Esophagus muscularis mucosa (tissue), 4 donors: ENCODE data around the gene AFAP1L1. TPM values are rescaled to one million over a fixed set of nuclear protein-coding genes. Genes with fewer than 3 reads are reported as not detected.

Experiments
- DNase-seq: peaks from one replicate; pipeline ENCODE4 v3.0.0-alpha.2; 2017; ENCODE audit errors: extremely low spot score
- H3K27ac ChIP-seq, 4 donors: fragments of 200-600 bp; sonication (generic); replicated peaks in 1 of 4; 1 replicate in 3 of 4; 2 replicates in 1 of 4; pipeline ENCODE4 v1.5.1; 2016 to 2019; ENCODE audit warnings: mild to moderate bottlenecking in 1 of 4
- H3K27me3 ChIP-seq, 4 donors: fragments of 200-600 bp; sonication (generic); one replicate each; pipeline versions ENCODE4 v1.5.1 to v1.6.0; 2016 to 2019
- H3K36me3 ChIP-seq, 4 donors: fragments of 200-600 bp; sonication (generic); one replicate each; pipeline ENCODE4 v1.5.1; 2016 to 2019
- H3K4me1 ChIP-seq, 4 donors: fragments of 200-600 bp; sonication (generic); one replicate each; pipeline ENCODE4 v1.5.1; 2016 to 2019
- H3K4me3 ChIP-seq, 4 donors: fragments of 200-600 bp; sonication (generic); 1 replicate in 2 of 4; 2 replicates in 2 of 4; pipeline ENCODE4 v1.5.1; 2016 to 2019; ENCODE audit warnings: mild to moderate bottlenecking in 4 of 4, moderate library complexity in 1 of 4
- H3K9me3 ChIP-seq, 4 donors: fragments of 200-600 bp; sonication (generic); 1 replicate in 3 of 4; 2 replicates in 1 of 4; pipeline ENCODE4 v1.5.1; 2016 to 2019
- CTCF ChIP-seq, 3 experiments: fragments of 200-600 bp in 2 of 3; fragments of 450-650 bp in 1 of 3; sonication (generic) in 2 of 3; IDR thresholded peaks; one replicate each; pipeline ENCODE4 v1.5.1; 2017 to 2019; ENCODE audit warnings: antibody characterized with exemption in 3 of 3, mild to moderate bottlenecking in 2 of 3, moderate library complexity in 1 of 3
- EP300 ChIP-seq: sonication (generic); formaldehyde crosslinking; IDR thresholded peaks from one replicate; pipeline ENCODE4 v1.6.1; 2017; ENCODE audit warnings: antibody characterized with exemption
- POLR2A ChIP-seq: fragments of 450-650 bp; IDR thresholded peaks from one replicate; pipeline ENCODE4 v1.6.1; 2017; ENCODE audit warnings: antibody characterized with exemption, moderate library complexity, mild to moderate bottlenecking, low read depth
- POLR2AphosphoS5 ChIP-seq, 2 donors: sonication (generic); formaldehyde crosslinking; IDR thresholded peaks; one replicate each; pipeline ENCODE4 v1.6.1; 2017; ENCODE audit warnings: antibody characterized with exemption in 2 of 2
- WGBS: methylation state at CpG from one replicate; pipeline ENCODE4 v1.1.5; 2018; 5-methylcytosine and 5-hydroxymethylcytosine counted together
- intact Hi-C: fragments of 100-400 bp; cut with DNase I; formaldehyde crosslinking; loops from one replicate; pipeline ENCODE4 v1.15.1; 2023
- total RNA-seq, 4 donors: library from RNA; depleted of rRNA; stranded (reverse); fragments of >200 nt; gene quantifications; one replicate each; pipeline versions ENCODE4 v1.1.0 to v1.2.1, GENCODE V29; 2016

Gene AFAP1L1
- total RNA-seq, 4 donors from 2014 or later: 10.0 to 23.8 (median 16.6) TPM

- TF ChIP-seq CTCF (IDR thresholded peaks at IDR 0.05) (peak in 2 of 3 experiments; percentile 18 to 35), EP300 (no peak)
- intact Hi-C loops: no loop called here
Measured at GRCh38 chr5:149264439-149265067, 7.1 kb upstream of the AFAP1L1 start.

DNA sequence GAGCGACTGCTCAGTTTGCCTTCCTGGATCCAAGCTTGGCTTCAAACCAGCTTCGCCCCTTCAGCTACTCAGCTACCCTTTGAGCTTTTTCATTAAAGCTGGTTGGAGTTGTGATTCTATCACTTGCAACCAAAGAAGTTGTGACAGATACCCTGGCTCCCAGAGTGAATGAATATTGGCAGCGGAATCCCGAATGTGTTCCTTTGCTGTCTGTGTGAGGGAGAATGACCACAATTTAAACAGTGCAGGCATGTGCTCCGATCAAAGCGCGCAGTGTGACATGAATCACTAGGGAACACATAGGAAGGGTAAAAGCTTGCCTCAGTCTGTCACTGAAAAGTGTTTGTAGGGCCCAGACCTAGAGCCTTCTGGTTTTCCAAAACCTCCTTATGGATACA is 6.6 kb upstream of the AFAP1L1 start:
- 92% methylated on average over 7 of the region's 7 CpGs for WGBS
- H3K27me3 ChIP-seq: peaks cover 0 to 25% (median 0%) of the 10 kb centered on the region in 4 donors
- DNase-seq: no peak
- peaks cover 0 to 10% (median 0%) of the 10 kb centered on the region in 4 donors for H3K4me1 ChIP-seq
- H3K4me3 ChIP-seq: no peak overlapping the region
- peaks cover 0 to 12% (median 9%) of the 10 kb centered on the region in 4 donors for H3K9me3 ChIP-seq
- TF ChIP-seq CTCF (IDR thresholded peaks at IDR 0.05) (no peak), POLR2A (no peak), EP300 (no peak), POLR2AphosphoS5 (IDR thresholded peaks at IDR 0.05) (no peak)
- no peaks in the 10 kb centered on the region for H3K36me3 ChIP-seq
- intact Hi-C loops: no loop called here
- H3K27ac ChIP-seq: no peak overlapping the region

More at GRCh38 chr5:149264439-149265067, 7.1 kb upstream of the AFAP1L1 start:
- WGBS: 44% methylated on average over 12 of the region's 12 CpGs
- no peak overlapping the region for H3K4me3 ChIP-seq
- H3K27ac ChIP-seq: no peak overlapping the region
- peaks cover 0 to 25% (median 0%) of the 10 kb centered on the region in 4 donors for H3K27me3 ChIP-seq
- peaks cover 0 to 10% (median 0%) of the 10 kb centered on the region in 4 donors for H3K4me1 ChIP-seq
- no peaks in the 10 kb centered on the region for H3K36me3 ChIP-seq
- H3K9me3 ChIP-seq: peaks cover 0 to 12% (median 9%) of the 10 kb centered on the region in 4 donors
- DNase-seq: no peak

- TF ChIP-seq POLR2A (no peak), CTCF (IDR thresholded peaks at IDR 0.05) (peak; percentile 37 to 47 (median 38))
- Histone ChIP-seq H3K27ac (no peak overlapping the region), H3K36me3 (no peaks in the 10 kb centered on the region), H3K4me3 (no peak overlapping the region), H3K9me3 (peaks cover 0 to 12% (median 9%) of the 10 kb centered on the region in 4 donors), H3K27me3 (peaks cover 0 to 25% (median 0%) of the 10 kb centered on the region in 4 donors), H3K4me1 (peaks cover 0 to 10% (median 0%) of the 10 kb centered on the region in 4 donors)
- WGBS: 28% methylated on average over 4 of the region's 4 CpGs
- intact Hi-C loops: no loop called here
- no peak for DNase-seq
Measured at GRCh38 chr5:149265597-149265996, 6.1 kb upstream of the AFAP1L1 start.

- Histone ChIP-seq H3K27me3 (peaks cover 0 to 20% (median 0%) of the 10 kb centered on the region in 4 donors), H3K27ac (no peak overlapping the region), H3K4me1 (peaks cover 0 to 19% (median 10%) of the 10 kb centered on the region in 4 donors), H3K36me3 (no peaks in the 10 kb centered on the region), H3K9me3 (peaks cover 0 to 12% (median 9%) of the 10 kb centered on the region in 4 donors), H3K4me3 (no peak overlapping the region)
- intact Hi-C loops: no loop called here
- 92% methylated on average over 9 of the region's 9 CpGs for WGBS
- DNase-seq: no peak
- TF ChIP-seq EP300 (no peak), CTCF (IDR thresholded peaks at IDR 0.05) (no peak), POLR2AphosphoS5 (IDR thresholded peaks at IDR 0.05) (no peak), POLR2A (no peak)
Measured at GRCh38 chr5:149267241-149267973, 4.3 kb upstream of the AFAP1L1 start.
